ENCODE measurements around the gene DIP2C.
"Not testable (repeated sequence)": the region's sequence is repeated elsewhere in the genome, so short reads cannot be mapped to it uniquely, and the experiment has no call there.

DIP2C gene

DNA sequence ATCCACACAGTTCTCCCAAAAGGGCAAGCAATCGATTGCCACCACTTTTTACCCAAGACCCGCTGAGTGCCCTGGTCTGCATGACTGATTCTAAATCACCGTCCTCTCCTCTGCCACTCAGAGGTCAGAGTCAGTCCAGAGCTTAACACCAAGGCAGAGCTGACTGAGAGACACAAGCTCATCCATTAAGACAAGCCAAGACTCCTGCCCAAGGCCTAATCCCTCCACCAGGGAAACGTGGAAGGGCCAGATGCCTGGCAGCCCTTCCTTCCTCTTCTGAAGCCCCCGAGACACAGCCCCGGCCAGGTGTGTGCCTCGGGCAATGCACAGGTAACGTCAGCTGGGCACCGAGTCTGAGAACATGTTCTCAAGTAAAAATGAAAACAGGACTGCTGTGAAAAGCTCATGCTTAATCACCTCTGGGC lies 51.7 kb downstream of the DIP2C start:
- DNase-seq, result no peak

DNA sequence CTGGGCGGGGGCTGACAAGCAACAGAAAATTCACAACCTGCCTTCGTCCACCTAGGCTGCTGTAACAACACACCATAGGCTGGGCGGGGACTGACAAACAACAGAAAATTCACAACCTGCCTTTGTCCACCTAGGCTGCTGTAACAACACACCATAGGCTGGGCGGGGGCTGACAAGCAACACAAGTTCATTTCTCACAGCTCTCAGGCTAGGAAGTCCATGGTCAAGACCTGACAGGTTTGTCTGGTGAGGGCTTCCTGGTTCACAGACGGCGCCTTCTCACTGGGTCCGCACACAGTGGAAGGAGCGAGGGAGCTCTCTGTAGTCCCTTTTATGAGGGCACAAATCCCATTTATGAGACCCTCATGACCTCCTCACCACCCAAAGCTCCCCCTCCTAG lies 52.2 kb downstream of the DIP2C start:
- DNase-seq, result no peak

DNA sequence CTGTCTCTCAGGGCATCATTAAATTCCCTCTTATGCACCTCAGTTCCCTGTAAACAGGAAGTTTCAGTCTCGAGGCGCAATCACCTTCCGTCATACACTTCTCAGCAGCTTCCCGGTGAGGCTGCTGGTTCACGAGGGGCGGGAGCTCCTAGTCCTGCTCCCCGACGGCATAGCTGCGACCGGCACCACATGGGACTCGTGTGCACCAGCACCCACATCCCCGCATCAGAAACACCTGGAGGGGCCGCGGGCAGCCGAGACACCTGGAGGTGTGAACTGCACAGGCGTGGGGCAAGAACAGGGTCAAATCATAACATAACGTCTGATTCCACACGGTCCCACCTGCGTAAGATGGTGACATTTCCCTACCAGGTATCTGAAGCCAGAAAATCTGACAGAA lies 52.7 kb downstream of the DIP2C start:
- no peak for DNase-seq

DNA sequence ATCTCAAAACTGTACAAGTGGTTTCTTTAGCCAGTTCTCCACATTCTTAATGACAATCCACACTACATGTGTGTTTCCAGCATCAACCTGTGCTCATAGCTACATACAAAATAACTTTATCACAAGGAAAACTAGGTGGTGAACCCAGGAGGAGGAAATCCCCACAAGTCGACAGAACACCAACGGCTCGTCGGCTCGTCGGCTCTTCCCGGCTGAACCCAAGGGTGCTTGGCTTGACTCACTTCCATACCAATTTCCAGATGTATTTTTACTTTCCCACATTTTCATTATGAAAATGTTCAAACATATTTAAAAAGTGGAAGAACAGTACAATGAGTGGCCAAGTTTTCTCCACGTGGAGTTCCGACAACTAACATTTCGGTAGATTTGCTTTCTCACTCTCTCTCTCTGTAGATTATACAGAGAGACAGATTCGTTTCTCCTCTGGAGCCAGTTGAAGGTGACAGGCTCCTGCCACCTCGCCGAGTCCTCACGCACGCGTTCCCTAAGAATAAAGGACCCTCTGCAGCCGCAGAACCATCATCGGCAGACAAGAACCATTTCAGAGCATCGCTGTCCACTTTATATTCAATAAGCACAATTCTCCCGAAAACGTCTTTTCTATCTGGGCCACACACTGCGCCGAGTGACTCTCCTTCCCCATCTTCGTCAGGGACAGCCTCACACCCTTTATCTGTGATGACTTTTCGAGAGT lies 53.3 kb downstream of the DIP2C start:
- no peak for DNase-seq

DNA sequence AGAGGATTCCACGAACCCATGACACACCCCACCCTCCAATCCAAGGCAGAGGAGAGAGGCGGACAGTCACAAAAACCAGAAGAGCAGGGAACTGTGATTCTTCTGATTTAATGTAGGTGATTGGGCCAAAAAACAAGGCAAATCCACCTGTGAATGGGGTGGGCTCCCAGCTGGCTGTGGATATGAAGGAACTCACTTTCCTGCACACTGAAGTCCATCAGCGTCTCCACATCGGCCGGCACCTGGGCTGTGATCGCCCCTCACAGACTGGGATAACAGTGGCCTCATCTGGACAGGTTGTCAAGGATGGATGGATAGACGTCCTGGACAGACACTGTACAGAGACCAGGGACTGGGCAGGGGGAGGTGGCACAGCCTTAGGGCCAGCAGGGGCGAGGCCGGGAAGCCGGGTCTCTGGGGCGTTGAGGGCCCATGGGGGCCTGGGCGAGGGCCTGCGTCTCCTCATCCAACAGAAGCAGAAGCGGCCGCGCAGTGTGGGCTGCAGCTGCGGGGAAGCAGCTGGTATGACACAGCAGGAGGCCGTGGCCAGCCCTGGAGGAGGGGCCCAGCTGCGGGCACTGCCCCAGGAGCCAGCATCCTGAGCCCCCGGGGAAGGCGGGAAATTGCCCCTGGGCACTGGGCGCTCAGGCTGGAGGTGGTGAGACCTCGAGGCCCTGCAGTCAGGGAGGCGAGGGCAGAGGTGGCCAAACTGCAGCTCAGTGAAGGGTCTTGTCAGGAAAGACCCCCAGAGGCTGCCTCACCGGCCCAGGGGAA lies 54.2 kb downstream of the DIP2C start:
- DNase-seq, result no peak

DNA sequence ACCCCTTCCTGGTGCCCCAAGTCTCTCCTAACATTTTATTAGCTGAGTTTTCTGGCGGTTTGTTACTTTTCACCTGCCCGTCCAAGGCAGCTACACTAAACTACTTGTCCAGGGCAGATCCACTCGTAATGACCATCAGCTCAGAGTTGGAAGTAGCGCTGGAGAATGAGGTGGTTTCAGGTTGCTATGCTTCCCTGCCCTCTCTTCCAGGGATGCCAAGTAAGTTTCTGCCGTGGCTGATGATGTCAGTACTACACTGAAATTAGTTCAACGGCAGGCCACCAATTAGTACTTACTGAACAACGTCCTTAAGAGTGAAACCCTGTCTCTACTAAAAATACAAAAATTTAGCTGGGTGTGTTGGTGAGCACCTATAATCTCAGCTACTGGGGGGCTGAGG lies 55.2 kb downstream of the DIP2C start:
- no peak for DNase-seq

DNA sequence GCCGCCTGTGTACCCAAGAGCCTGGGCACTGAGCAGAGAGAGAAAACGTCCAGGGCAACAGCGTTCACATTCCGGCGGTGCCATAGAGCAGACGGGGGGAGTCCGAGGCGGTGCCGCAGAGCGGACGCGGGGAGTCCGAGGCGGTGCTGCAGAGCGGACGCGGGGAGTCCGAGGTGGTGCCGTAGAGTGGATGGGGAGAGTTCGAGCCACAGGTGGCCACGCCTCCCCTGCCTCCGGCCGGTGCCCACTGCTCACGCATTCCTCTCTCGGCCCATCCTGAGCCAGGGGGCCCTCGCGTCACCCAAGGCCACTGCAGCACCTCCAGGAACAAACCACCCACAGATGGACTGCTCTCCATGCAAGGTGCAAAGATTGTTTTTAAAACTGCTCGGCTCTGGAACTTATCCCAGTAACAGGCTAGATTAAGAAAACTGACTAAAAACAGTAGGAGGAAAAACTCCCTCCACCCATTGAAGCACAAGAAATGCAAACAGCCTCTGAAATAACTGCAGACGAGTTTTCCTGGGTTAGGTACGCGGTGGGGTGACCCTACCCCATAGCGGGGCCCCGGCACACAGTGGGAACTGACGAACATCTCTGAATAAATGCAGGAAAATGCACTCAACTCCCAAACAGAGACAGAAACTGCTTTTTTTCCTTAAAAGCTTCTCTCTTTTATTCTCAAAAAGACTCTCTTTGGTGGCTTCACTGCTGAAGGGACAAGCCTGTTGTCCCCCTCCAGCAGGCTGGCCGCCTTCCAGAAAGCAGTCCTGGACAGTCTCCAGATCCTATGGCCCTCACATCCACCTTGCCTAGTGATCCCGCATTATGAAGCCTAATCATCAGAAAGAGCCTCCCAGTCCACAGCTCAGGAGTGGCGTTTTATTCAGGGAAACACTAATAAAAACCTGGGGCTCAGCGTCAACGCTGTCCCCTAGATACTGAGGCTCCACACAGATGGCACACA lies 55.9 kb downstream of the DIP2C start:
- DNase-seq, result no peak

DNA sequence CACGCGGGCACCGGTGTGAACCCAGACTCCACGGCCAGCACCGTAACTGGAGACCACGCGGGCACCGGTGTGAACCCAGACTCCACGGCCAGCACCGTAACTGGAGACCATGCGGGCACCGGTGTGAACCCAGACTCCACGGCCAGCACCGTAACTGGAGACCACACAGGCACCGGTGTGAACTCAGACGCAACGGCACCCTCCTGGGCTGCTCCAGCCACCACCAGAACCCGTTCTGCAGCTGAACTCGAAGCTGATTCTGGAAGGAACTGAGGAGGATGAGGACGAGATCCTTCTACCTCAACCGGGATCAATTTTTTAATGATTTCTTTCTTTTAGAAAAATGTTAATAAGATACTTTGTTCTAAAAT lies 56.7 kb downstream of the DIP2C start:
- DNase-seq, result not testable (repeated sequence)

DNA sequence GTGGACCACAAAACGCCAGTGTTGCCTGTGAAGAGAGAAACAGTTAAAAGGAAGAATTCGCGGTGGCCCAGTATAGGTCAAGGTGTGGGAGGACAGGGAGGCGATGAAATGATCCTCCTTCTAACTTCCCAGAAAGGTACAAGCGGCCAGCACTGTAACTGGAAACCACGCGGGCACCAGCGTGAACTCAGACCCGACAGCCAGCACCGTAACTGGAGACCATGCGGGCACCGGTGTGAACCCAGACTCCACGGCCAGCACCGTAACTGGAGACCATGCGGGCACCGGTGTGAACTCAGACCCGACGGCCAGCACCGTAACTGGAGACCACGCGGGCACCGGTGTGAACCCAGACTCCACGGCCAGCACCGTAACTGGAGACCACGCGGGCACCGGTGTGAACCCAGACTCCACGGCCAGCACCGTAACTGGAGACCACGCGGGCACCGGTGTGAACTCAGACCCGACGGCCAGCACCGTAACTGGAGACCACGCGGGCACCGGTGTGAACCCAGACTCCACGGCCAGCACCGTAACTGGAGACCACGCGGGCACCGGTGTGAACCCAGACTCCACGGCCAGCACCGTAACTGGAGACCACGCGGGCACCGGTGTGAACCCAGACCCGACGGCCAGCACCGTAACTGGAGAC lies 57.2 kb downstream of the DIP2C start:
- DNase-seq, result not testable (repeated sequence)

DNA sequence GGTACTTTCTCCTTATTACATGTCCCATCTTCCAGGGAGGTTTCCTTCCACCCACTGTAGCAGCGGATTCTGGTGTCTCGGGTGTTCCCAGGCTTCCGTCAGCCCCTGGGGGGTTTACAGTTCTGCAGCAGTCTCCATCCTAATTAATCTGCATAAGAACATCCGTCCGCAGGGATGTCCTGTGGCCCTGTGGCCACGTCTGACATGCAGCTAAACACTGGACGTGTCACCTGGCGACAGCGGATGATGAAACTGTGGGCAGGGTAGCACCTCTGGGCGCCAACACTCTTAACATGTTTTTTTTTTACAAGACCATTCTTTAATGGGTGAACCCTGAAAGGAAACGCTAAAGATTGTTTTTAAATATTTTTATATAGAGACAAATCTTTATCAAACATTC lies 58.2 kb downstream of the DIP2C start:
- DNase-seq, result no peak

DNA sequence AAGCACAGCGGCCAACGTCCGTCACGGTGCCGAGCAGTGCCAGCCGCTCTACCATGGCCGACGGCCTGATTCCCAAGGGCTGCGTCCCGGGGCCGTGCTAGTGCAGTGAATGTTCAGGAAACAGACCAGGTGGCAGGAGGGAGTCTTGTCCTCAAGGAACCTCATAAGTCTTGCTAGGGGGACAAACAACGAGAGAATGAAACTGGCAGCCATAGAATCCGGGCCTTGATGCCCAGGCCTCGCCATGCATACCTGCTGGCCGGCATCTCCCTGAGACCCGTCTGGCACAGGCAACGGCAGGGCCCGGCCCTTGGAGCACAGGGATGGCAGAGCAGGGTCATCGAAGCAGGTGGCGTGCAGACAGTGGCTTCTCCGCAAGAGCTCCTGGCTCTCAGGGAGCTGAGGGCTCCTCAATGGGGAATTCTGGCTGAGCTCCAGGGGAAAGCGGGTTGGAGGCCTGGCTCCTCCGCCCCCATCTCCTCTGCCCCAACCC lies 58.8 kb downstream of the DIP2C start:
- DNase-seq, result no peak

DNA sequence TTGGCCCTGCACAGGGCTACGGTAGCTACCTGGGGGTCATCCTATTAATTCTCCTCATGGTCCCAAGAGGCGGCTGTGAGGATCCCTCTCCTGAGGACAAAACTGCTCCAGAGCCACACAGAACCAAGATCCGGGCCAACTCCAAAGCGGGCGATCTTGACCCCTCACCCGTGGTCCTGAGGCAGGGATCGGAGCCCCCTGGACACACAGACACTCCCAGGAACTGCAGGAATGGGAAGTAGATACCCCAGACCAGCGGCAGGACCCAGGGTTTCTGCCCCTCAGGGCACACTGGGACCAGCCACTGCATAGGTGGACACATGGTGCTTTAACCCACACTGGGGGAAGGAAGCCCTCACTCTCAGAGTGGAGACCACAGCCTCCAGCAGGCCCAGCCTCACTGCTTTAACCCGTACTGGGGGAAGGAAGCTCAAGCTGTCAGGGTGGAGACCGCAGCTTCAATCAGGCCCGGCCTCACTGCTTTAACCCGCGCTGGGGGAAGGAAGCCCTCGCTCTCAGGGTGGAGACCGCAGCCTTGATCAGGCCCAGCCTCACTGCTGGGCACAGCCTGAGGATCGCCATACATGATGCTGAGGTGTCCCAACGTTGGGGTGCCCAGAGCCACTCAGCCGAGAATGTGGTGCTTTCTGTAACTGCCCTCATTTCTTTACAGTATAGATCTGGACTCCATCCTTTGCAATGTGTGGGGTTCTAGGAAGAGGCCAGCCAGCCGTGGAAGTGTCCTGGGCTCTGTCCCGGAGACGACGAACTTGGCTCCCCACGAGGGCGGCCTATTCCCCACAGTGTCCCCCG lies 60.1 kb downstream of the DIP2C start:
- DNase-seq, result no peak

DNA sequence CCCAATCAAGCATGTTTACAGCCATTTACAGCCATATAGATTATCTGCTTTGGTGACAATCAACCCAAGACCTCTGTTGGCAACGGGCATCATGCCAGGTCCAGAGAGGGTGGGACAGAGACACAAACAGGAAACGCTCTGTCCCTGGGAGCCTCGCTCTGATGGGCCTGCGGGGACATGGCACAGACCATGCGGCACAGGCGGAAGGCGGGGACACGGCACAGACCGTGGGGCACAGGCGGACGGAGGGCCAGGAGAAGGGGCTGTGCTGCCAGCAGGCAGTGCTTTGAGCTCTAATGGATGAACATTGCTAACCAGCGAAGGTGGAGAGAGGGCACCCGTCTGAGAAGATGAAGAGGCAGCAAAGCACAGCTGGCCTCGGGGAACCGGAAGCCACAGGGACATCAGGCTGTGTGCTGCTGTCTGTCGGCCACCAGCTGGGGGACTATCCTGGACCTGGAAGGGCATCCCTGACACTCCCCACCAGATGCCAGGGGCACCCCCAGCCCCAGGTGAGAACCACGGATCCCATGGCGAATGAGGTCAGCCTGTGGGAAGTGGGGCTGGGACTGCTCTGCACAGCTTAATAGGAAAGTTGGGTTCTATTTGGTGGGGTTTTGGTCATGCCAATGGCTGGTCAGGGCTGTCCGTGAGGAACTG lies 61.0 kb downstream of the DIP2C start:
- no peak for DNase-seq

DNA sequence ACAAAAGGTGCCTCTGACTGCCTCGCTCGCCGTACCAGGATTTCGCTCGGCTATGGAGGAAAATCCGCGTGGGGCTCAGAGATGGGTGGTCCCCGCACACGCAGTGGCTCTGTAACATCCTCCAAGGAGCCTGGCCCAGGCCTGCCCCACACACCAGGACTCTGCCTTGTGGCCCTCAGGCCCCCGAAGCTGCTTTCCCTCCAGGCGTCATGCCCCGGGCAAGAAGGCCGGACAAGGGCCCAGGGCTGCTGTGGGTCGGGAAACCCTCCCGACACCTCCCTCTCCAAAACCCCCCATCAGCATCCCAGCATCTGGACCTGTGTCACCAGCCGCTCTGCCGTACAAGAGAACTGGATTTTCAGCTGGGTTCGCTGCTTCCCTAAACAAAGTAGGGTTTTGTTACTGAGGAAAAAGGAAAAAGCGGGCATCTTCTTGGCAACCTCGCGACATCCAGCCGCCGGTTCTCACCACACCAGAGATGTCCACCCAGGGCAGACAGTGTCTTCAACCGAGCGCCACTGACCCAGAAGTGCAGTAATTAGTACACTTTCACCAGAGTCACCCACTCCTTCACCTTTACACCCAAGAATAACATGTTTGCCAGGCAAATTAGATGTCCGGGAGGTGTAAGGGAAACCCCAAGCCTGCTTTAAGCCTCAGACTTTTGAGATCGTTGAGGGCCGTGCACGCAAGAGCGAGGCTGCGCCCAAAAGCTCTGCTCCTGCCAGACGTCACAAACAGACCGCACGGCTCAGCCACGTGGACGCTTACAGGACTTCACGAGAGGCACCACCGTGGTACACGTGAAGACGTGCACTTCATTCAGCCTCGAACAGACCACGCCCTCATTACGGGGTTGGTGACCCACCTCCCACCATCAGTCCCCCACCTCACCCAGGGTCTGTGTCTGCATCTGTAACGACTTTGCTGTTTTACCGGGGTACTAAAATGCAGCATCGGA lies 62.2 kb downstream of the DIP2C start:
- DNase-seq, result no peak

DNA sequence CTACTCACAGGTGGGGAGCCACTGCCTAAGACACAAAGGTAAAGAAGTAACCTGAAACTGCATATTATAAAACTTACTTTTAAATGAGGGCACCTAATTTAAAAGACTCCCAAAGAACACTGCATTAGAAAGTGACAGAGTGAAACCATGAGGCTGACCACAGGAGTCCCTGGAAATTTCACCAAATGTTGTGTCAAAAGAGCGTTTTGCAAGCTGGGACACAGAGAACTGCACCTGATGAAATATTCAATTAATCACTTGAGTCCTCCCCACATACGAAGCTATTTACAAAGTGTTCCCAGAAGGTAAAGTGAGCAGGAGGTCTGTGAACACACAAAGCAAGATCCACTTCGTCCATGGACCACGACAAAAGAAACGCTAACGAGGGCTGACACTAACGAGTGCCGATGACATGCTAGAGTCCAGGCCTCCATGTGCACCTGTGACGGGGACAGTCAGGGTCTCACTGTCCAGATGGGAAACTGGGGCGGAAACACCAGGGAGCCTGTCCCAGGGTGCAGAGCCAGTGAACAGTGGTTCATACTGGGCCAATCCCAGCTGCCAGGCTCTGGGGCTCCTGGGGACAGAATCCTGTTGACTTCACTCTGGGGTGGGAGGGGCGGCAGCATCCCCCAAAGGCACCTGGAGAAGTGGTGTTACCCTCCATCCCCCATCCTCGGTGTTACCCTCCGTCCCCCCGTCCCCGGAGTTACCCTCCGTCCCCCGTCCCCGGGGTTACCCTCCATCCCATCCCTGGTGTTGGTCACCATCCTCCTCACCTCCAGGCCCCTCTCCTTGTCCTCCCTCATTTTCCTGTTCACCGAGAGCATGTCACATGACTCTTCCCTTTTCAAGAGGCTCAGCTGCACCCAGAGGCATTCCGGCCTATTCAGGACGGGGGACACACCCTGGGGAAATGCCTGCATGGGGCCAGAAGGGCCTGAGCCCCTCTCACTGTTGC lies 63.4 kb downstream of the DIP2C start:
- DNase-seq, result no peak

DNA sequence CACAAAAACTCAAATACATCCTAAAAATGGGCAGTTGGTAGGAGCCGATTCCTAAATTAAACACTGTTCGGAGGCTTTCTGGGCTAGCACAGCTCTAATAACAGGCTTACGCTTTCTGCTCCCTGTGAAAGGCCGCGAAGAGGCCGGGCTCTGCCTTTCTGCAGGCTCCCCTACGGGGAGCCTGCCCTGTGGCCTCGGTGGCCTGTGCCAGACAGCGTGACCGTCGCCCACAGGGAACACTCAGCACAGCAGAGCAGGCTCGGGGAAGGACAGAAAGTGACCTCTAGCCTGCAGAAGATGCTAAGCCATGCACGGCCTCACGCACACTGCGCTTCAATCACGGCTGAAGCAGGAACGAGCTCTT lies 64.2 kb downstream of the DIP2C start:
- DNase-seq, result no peak

DNA sequence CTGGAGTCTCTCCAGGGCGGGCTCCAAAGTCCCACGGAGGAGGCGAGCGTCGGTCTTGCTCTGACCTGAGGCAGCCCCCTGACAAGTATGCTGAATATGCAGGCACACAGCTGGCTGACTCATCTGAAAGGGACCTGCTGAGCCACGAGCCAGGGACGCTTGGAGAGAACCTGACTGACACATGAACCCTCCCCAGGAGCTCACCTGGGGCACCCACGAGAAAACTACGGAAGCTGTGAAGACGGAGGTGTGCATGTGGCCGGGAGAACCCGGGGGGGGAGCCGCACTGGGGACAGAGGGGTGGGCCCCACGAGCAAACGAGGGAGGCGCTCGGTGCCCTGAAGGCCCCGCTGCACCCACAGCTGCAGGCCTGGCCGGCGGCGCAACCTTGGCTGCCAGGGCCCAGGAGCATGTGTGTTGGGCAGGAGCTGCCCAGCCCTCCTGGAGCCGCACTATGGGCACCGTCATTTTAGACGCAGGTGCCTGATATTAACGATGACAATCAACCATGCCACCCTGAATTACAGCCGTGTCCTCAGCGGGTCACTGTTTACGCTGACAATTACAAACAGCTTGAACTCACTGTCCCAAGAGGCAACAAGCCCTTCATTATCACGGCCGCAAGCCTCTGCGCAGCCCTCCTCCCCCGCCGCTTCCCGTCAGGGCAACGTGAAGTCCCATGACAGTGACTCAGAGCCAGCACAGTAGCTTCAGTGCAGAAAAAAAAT lies 64.7 kb downstream of the DIP2C start:
- DNase-seq, result no peak

DNA sequence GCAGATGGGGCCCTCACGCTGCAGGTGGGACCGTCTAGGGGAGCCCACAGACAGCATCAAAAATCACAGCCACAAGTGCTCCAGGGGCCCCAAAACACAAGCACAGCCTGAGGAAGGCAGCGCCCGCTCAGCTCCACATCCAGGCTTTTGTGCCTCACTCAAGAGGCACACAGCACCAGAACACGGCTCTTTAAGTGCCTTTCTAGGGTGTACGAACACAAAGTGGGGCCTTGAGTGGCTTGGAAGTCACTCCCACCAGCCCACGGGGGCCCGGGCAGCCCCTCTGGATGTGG lies 65.2 kb downstream of the DIP2C start:
- DNase-seq, result no peak

Data from central memory CD4-positive, alpha-beta T cell (primary cell).